HEK293T (cell line): ENCODE measurements around the gene RNLS.
A peak's percentile ranks its signal among the peaks of the same experiment; 100 is the strongest.

Experiments
- CTCF ChIA-PET: fragments of 350-600 bp; formaldehyde crosslinking; extraction: SDS; loops from one replicate; lab custom pipeline; 2021; ENCODE audit warnings: antibody characterized with exemption, inconsistent platforms; lab: Yijun Ruan, JAX
- POLR2A ChIA-PET: fragments of 350-600 bp; formaldehyde crosslinking; extraction: SDS; loops from one replicate; lab custom pipeline; 2020; ENCODE audit warnings: antibody characterized with exemption, inconsistent platforms; lab: Yijun Ruan, JAX
- DNase-seq: peaks from one replicate; pipeline ENCODE4 v3.0.0; 2012; ENCODE audit warnings: mixed read lengths; ENCODE audit errors: extremely low spot score
- ARNT ChIP-seq: fragments of 450-650 bp; IDR thresholded peaks from 2 replicates; pipeline ENCODE4 v1.6.1; 2017; ENCODE audit warnings: mild to moderate bottlenecking
- BHLHE40 ChIP-seq: fragments of 450-650 bp; IDR thresholded peaks from 2 replicates; pipeline ENCODE4 v1.6.1; 2016; ENCODE audit warnings: mild to moderate bottlenecking, moderate library complexity, borderline replicate concordance
- CTBP1 ChIP-seq: fragments of 450-650 bp; IDR thresholded peaks from 2 replicates; pipeline ENCODE4 v1.6.1; 2016; ENCODE audit warnings: borderline replicate concordance
- ELF4 ChIP-seq: fragments of 450-650 bp; IDR thresholded peaks from 2 replicates; pipeline ENCODE4 v1.6.1; 2017; ENCODE audit warnings: antibody characterized with exemption
- FOXA1 ChIP-seq: fragments of 450-650 bp; IDR thresholded peaks from 2 replicates; pipeline ENCODE4 v1.6.1; 2016; ENCODE audit warnings: mild to moderate bottlenecking
- FOXK2 ChIP-seq: fragments of 450-650 bp; IDR thresholded peaks from 2 replicates; pipeline ENCODE4 v1.6.1; 2016; ENCODE audit warnings: mild to moderate bottlenecking
- FOXM1 ChIP-seq: fragments of 450-650 bp; IDR thresholded peaks from 2 replicates; pipeline ENCODE4 v1.6.1; 2017; ENCODE audit warnings: mild to moderate bottlenecking, borderline replicate concordance
- HDGF ChIP-seq: fragments of 450-650 bp; IDR thresholded peaks from 2 replicates; pipeline ENCODE4 v1.6.1; 2017; ENCODE audit warnings: antibody characterized with exemption, borderline replicate concordance
- L3MBTL2 ChIP-seq: fragments of 450-650 bp; conservative IDR thresholded peaks from 2 replicates; pipeline ENCODE4 v1.6.1; 2016; ENCODE audit warnings: mild to moderate bottlenecking
- LEF1 ChIP-seq: fragments of 450-650 bp; IDR thresholded peaks from 2 replicates; pipeline ENCODE4 v1.6.1; 2017; ENCODE audit warnings: mild to moderate bottlenecking, borderline replicate concordance
- NFRKB ChIP-seq: fragments of 450-650 bp; IDR thresholded peaks from 2 replicates; pipeline ENCODE4 v1.6.1; 2016; ENCODE audit warnings: mild to moderate bottlenecking, moderate library complexity
- SP1 ChIP-seq: fragments of 450-650 bp; IDR thresholded peaks from 2 replicates; pipeline ENCODE4 v1.6.1; 2017
- SUZ12 ChIP-seq: fragments of 450-650 bp; IDR thresholded peaks from 2 replicates; pipeline ENCODE4 v1.6.1; 2016; ENCODE audit warnings: mild to moderate bottlenecking
- TARDBP ChIP-seq: fragments of 450-650 bp; IDR thresholded peaks from 2 replicates; pipeline ENCODE4 v1.6.1; 2016
- ZNF384 ChIP-seq: fragments of 450-650 bp; IDR thresholded peaks from 2 replicates; pipeline ENCODE4 v1.6.1; 2016
- TF ChIP-seq, protein P1 (sequence below): fragments of 450-650 bp; IDR thresholded peaks from 2 replicates; pipeline ENCODE4 v1.6.1; 2016

The RNLS gene

DNA sequence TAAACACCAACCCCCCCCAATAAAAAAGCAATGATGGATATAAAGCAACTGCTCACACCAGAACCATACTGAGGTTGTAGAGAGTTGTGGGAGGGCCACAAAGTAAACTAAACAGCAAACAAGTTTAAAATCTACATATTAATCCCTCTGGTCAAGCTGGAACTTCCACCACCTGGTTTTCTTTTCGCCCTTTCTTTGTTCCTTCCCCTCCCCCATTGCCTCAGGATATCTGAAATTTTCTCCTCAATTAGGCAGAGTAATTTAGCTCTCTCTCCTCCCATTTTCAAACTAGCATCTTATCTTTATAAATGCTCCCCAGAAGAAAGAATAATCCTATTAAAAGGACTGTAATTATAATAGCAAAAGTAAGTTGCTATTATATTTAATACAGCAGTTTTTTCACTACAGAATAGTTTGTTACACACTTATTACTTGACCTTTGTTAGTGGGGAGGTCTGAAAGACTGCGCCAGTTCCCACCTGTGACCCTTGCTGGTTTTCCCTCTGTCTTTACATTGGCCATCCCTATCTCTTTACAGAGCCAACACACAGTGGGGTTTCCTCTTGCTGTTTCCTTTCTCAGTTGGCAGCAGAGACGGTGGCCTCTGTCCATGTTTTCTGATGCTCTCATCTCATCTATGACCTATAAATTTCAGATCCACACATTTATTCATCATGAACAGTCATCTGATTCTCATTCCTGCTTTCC lies 235.4 kb downstream of the RNLS start:
- no peak for DNase-seq
- ChIA-PET CTCF (interaction anchor here (1.4 to 1.9 kb wide), 2 partner anchors 29 to 41 kb away, joined by 4 to 8 read pairs; no protein-coding TSS in a partner anchor), POLR2A (no interaction called here)
- no peak for TF ChIP-seq ELF4
- TF ChIP-seq SUZ12: no peak
- no peak for TF ChIP-seq FOXM1
- no peak for TF ChIP-seq TARDBP
- TF ChIP-seq SP1: no peak
- no peak for TF ChIP-seq FOXA1
- TF ChIP-seq NFRKB: no peak
- TF ChIP-seq, protein P1, sequence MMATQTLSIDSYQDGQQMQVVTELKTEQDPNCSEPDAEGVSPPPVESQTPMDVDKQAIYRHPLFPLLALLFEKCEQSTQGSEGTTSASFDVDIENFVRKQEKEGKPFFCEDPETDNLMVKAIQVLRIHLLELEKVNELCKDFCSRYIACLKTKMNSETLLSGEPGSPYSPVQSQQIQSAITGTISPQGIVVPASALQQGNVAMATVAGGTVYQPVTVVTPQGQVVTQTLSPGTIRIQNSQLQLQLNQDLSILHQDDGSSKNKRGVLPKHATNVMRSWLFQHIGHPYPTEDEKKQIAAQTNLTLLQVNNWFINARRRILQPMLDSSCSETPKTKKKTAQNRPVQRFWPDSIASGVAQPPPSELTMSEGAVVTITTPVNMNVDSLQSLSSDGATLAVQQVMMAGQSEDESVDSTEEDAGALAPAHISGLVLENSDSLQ: no peak
- TF ChIP-seq HDGF: no peak
- no peak for TF ChIP-seq ZNF384
- no peak for TF ChIP-seq BHLHE40
- TF ChIP-seq L3MBTL2: no peak
- no peak for TF ChIP-seq ARNT
- TF ChIP-seq CTBP1: no peak
- TF ChIP-seq LEF1: no peak
- TF ChIP-seq FOXK2: no peak

DNA sequence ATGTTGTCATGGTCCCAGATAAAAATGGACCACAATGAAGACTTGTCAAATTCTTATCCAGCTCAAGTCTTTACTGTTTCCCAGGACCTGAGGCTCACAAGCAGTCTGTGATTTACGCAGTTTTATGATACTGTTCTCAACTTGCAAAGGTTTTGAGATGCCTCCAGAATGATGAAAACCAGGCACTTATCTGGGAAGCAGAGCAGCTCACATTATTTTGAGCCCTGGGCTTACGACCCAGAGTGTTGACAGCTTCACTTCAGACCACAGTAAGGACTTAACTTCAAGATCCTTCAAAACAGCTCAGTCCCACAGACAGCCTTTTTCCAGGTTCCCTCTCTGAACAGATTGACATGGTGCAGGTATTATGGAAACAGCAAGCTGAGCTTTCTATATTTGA lies 236.1 kb downstream of the RNLS start:
- POLR2A ChIA-PET: no interaction called here
- peak; percentile 21 for DNase-seq
- CTCF ChIA-PET: interaction anchor here (0.6 to 1.9 kb wide), 4 partner anchors 28 to 1387 kb away, joined by 3 to 8 read pairs (median 4); no protein-coding TSS in a partner anchor
- TF ChIP-seq, protein P1: peak; percentile 67; the same call in 1 of the 2 replicates
- TF ChIP-seq TARDBP (no peak), NFRKB (no peak), FOXM1 (no peak), BHLHE40 (no peak), CTBP1 (no peak), ARNT (no peak)

DNA sequence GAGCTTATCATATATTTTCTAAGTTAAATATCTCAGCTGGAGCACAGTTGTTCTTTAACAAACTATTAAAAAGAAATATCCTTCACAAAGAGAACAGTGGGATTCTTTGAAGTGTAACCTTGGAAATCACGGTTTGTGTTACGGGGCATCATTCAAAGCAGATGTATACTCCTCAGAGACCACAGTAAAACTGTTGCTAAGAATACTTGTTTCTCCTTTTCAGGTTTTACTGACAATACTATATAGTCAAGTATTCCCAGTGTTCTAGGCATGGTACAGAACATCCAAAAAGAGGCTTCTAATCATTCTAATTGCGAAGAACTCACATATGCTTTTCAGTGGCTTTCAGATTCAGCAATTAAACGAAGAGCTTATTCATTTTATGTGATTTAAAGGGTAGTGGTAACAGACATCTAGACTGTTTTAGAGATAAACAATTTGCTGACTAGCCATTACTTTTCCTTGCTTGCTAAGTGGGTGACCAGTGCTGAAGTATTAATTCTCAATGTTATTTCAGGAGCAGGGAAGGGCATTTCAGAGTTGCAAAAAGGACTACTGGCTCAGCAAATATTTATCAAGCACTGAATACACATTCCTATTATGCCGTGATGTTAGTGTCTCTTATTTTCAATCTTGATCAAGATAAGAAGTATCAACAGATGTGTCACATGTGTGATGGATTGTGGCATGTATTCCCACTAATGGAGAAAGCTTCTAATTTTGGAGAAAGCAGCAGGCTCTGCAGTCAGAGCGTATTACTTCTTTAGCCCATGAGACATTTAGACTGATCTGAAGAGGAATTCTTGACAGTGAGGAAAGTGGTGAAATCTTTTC lies 236.8 kb downstream of the RNLS start:
- TF ChIP-seq FOXA1 (no peak), ARNT (no peak), SP1 (no peak), FOXK2 (no peak), ELF4 (no peak), NFRKB (no peak), ZNF384 (no peak), FOXM1 (no peak), CTBP1 (no peak), HDGF (no peak), BHLHE40 (no peak)
- TF ChIP-seq, protein P1: no peak
- CTCF ChIA-PET: interaction anchor here (0.6 to 1.9 kb wide), 4 partner anchors 28 to 1386 kb away, joined by 3 to 8 read pairs (median 4); no protein-coding TSS in a partner anchor
- POLR2A ChIA-PET: no interaction called here
- no peak for DNase-seq

GRCh38 chr10:88343761-88344484 lies 239.2 kb downstream of the RNLS start:
- POLR2A ChIA-PET: no interaction called here
- no peak for DNase-seq
- TF ChIP-seq TARDBP (no peak), L3MBTL2 (no peak), FOXM1 (no peak), SUZ12 (no peak), ARNT (no peak), FOXA1 (no peak), ELF4 (no peak), HDGF (no peak), CTBP1 (no peak)
- TF ChIP-seq, protein P1: no peak
- CTCF ChIA-PET: interaction anchor here (0.7 to 2.4 kb wide), 3 partner anchors 8 to 239 kb away, joined by 3 to 8 read pairs (median 4); partner anchors contain the start of gene RNLS
